KMS-11 (cell line): ENCODE results near the gene PPP2R3A.

Experiments used
- H2AFZ ChIP-seq: fragments of 200-600 bp; sonication (generic); 2 replicates; pipeline ENCODE4 v1.6.1; 2016; ENCODE audit warnings: antibody characterized with exemption, mixed run types, low read depth
- H3K27ac ChIP-seq: fragments of 200-600 bp; sonication (generic); 2 replicates; pipeline ENCODE4 v1.6.1; 2016; ENCODE audit warnings: mild to moderate bottlenecking, mixed run types
- H3K27me3 ChIP-seq: fragments of 200-600 bp; sonication (generic); 2 replicates; pipeline ENCODE4 v1.6.1; 2017; ENCODE audit warnings: mild to moderate bottlenecking, low read depth, mixed run types, moderate library complexity; ENCODE audit not compliant: insufficient read depth
- H3K36me3 ChIP-seq: fragments of 200-600 bp; sonication (generic); 2 replicates; pipeline ENCODE4 v1.6.1; 2017; ENCODE audit warnings: mild to moderate bottlenecking, mixed run types; ENCODE audit not compliant: insufficient read depth
- H3K4me1 ChIP-seq: fragments of 200-600 bp; sonication (generic); 2 replicates; pipeline ENCODE4 v1.6.1; 2016; ENCODE audit warnings: mild to moderate bottlenecking, low read depth, mixed run types; ENCODE audit not compliant: poor library complexity, severe bottlenecking
- H3K4me2 ChIP-seq: fragments of 200-600 bp; sonication (generic); 2 replicates; pipeline ENCODE4 v1.7.0; 2016; ENCODE audit warnings: mild to moderate bottlenecking, mixed run types
- H3K4me3 ChIP-seq: fragments of 200-600 bp; sonication (generic); IDR thresholded peaks from 2 replicates; pipeline ENCODE4 v1.6.1; 2017; ENCODE audit warnings: low read depth, low read length, mixed read lengths; ENCODE audit not compliant: insufficient read depth
- H3K79me2 ChIP-seq: fragments of 200-600 bp; sonication (generic); 2 replicates; pipeline ENCODE4 v1.6.1; 2016; ENCODE audit warnings: low read depth, mixed run types; ENCODE audit not compliant: insufficient read depth
- H3K9ac ChIP-seq: fragments of 200-600 bp; sonication (generic); 2 replicates; pipeline ENCODE4 v1.6.1; 2016; ENCODE audit warnings: mild to moderate bottlenecking, mixed run types
- H4K20me1 ChIP-seq: fragments of 200-600 bp; sonication (generic); 2 replicates; pipeline ENCODE4 v1.6.1; 2016; ENCODE audit warnings: mild to moderate bottlenecking, mixed run types; ENCODE audit not compliant: insufficient read depth
- TF ChIP-seq, protein P1 (sequence below): fragments of 200-600 bp; sonication (generic); conservative IDR thresholded peaks from 2 replicates; pipeline ENCODE4 v1.6.1; 2017; ENCODE audit warnings: low read depth, mild to moderate bottlenecking, antibody characterized with exemption, low read length, moderate library complexity, mixed read lengths

PPP2R3A gene

DNA sequence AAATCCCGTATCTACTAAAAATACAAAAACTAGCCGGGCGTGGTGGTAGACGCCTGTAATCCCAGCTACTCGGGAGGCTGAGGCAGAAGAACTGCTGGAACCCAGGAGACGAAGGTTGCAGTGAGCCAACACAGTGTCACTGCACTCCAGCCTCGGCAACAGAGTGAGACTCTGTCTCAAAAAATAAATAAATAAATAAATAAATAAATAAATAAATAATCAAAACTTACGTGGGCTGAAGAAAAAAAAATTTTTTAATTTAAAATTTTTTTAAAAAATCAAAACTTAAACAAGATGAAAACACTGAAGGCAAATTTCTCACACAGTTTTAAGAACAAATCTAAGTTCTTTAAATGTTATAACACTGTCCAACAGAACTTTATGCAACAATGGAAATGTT is 216.2 kb downstream of the PPP2R3A start:
- H3K4me1 ChIP-seq = peaks cover 49% of the 10 kb centered on the region
- H3K4me3 ChIP-seq = no peak overlapping the region
- H3K79me2 ChIP-seq = peaks cover 99% of the 10 kb centered on the region
- no peak overlapping the region for H2AFZ ChIP-seq
- no peaks in the 10 kb centered on the region for H3K27me3 ChIP-seq
- H3K27ac ChIP-seq = no peak overlapping the region
- H4K20me1 ChIP-seq = peaks cover 88% of the 10 kb centered on the region
- TF ChIP-seq, protein P1, sequence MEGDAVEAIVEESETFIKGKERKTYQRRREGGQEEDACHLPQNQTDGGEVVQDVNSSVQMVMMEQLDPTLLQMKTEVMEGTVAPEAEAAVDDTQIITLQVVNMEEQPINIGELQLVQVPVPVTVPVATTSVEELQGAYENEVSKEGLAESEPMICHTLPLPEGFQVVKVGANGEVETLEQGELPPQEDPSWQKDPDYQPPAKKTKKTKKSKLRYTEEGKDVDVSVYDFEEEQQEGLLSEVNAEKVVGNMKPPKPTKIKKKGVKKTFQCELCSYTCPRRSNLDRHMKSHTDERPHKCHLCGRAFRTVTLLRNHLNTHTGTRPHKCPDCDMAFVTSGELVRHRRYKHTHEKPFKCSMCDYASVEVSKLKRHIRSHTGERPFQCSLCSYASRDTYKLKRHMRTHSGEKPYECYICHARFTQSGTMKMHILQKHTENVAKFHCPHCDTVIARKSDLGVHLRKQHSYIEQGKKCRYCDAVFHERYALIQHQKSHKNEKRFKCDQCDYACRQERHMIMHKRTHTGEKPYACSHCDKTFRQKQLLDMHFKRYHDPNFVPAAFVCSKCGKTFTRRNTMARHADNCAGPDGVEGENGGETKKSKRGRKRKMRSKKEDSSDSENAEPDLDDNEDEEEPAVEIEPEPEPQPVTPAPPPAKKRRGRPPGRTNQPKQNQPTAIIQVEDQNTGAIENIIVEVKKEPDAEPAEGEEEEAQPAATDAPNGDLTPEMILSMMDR = no peak
- no peak overlapping the region for H3K9ac ChIP-seq
- H3K4me2 ChIP-seq = no peak overlapping the region
- H3K36me3 ChIP-seq = no peaks in the 10 kb centered on the region

DNA sequence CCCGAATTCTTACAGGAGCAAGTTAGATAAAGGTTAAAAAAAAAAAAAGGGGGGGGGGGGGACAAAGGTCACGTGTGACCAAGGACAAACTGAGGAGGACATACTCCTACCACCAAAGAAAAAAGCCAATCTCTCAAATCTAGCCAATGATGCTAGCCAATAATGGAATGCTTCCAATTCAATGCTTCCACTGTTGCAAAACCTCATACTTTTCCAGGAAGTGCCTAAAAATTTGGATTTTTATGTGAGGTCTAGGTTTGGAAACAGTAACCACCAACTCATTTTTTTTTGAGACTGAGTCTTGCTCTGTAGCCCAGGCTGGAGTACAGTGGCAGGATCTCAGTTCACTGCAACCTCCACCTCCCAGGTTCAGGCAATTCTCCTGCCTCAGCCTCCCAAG is 219.2 kb downstream of the PPP2R3A start:
- Histone ChIP-seq H4K20me1 (peaks cover 87% of the 10 kb centered on the region), H3K4me2 (no peak overlapping the region; the same call in 1 of the 2 replicates), H3K27ac (no peak overlapping the region), H3K79me2 (peaks cover 99% of the 10 kb centered on the region), H3K4me3 (no peak overlapping the region), H3K4me1 (peaks cover 73% of the 10 kb centered on the region), H3K9ac (no peak overlapping the region), H3K36me3 (no peaks in the 10 kb centered on the region), H2AFZ (no peak overlapping the region), H3K27me3 (no peaks in the 10 kb centered on the region)
- TF ChIP-seq, protein P1 = no peak

DNA sequence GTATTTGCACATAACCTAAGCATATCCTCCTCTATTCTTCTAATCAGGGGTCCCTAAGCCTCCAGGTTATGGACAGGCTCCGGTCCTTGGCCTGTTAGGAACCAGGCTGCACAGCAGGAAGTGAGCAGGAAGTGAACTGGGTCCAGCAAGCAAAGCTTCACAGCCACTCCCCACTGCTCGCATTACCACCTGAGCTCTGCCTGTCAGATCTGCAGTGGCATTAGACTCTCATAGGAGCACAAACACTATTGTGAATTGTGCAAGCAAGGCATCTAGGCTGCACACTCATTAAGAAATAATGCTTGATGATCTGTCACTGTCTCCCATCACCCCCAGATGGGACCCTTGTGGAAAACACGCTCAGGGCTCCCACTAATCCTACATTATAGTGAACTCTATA is 220.8 kb downstream of the PPP2R3A start:
- H3K4me2 ChIP-seq = no peak overlapping the region; the same call in 1 of the 2 replicates

DNA sequence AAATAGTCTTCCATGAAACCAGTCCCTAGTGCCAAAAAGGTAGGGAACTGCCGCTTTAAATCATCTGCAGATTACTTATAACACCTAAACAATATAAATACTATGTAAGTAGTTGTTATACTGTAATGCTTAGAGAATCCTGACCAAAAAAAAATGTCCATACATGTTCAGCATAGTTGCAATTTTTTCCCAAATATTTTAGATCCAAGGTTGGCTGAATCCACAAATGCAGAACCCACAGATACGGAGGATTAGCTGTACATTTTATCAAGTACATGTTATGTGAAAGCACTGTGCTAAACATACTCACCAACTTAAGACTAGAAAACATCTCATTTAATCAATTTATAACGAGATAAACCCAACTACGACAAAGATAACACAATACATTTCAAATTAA is 221.3 kb downstream of the PPP2R3A start:
- Histone ChIP-seq H3K36me3 (no peaks in the 10 kb centered on the region), H4K20me1 (peaks cover 92% of the 10 kb centered on the region), H3K27ac (no peak overlapping the region; the same call in 1 of the 2 replicates), H3K4me2 (no peak overlapping the region; the same call in 1 of the 2 replicates), H3K79me2 (peaks cover 100% of the 10 kb centered on the region), H3K4me3 (no peak overlapping the region), H2AFZ (no peak overlapping the region), H3K4me1 (peaks cover 89% of the 10 kb centered on the region), H3K27me3 (no peaks in the 10 kb centered on the region), H3K9ac (no peak overlapping the region)
- TF ChIP-seq, protein P1 = no peak

More for the DNA sequence above, 220.8 kb downstream of the PPP2R3A start:
- H3K36me3 ChIP-seq = no peaks in the 10 kb centered on the region
- no peak overlapping the region for H2AFZ ChIP-seq
- peaks cover 86% of the 10 kb centered on the region for H3K4me1 ChIP-seq
- no peaks in the 10 kb centered on the region for H3K27me3 ChIP-seq
- H4K20me1 ChIP-seq = peaks cover 91% of the 10 kb centered on the region
- no peak overlapping the region for H3K9ac ChIP-seq
- H3K4me3 ChIP-seq = no peak overlapping the region
- TF ChIP-seq, protein P1 = no peak
- H3K79me2 ChIP-seq = peaks cover 100% of the 10 kb centered on the region
- H3K27ac ChIP-seq = no peak overlapping the region; the same call in 1 of the 2 replicates
